ENCODE results near the gene POLR1C.
"Not testable (repeated sequence)": the region's sequence is repeated elsewhere in the genome, so short reads cannot be mapped to it uniquely, and the experiment has no call there.

POLR1C gene

GRCh38 chr6:43516697-43517504 lies at the start of gene POLR1C, which contains the start of gene YIPF3:
Gene POLR1C (plus strand): TSS chr6:43517089. CDS start chr6:43517110, 21 bp downstream.
Gene YIPF3 (minus strand): TSS chr6:43516926. CDS start chr6:43516807, 119 bp downstream.
- DNase-seq, result peak; percentile 53 to 99 (median 94)

DNA sequence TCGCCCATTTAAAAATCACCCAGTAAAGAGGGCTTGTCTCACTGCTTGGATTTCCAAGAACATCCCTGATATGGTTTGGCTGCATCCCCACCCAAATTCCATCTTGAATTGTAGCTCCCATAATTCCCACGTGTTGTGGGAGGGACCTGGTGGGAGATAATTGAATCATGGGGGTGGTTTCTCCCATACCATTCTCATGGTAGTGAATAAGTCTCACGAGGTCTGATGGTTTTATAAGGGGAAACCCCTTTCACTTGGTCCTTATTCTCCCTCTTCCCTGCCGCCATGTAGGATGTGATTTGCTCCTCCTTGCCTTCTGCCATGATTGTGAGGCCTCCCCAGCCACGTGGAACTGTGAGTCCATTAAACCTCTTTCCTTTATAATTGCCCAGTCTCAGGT lies 49.6 kb upstream of the POLR1C start:
- DNase-seq, result not testable (repeated sequence)

GRCh38 chr6:43467752-43468151 lies 49.1 kb upstream of the POLR1C start:
- no peak for DNase-seq

GRCh38 chr6:43468240-43468639 lies 48.6 kb upstream of the POLR1C start:
- DNase-seq, result no peak

DNA sequence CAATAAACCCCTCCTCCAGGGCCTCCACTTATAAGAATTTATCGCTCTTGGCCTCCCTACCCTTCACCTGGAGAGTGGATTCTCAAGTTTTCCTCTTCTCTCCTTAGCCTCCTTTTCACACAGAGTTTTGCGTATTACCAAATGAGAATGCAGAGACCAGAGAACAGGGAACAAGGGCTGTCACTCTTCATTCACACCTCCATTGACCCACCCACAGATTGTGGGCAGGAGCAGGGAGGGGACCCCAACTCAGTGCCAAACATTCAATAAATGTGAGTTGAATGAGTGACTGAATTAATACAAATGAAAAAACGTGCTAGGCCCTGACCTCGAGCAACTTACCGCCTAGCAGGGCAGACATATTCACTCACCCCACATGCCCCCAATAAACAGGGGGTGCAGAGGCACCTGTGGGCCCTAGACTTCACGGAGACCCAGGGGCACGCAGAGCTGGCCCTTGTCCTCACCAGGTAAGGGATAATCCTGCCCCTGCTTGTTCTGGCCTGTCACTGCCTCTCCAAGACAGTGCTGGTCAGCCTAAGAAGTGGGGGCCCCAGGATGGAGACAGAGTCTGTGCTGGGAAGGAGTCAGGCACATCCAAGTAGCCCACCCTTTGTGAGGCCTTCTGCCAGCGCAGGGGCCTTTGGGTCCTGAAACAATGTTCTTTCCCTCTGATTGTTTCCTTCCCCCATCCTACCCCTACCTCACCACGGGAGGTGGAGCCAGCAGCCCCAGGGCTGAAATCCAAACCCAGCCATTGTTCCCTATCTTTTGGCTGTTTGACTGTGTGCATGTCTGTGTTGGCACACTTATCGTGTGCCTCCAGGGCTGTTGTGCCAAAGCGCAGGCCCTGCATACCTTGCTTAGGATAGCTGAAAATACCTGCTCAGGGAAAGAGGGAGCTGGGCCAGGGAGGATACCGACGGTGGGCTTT lies 47.9 kb upstream of the POLR1C start:
- DNase-seq, result no peak

GRCh38 chr6:43469947-43470346 lies 46.9 kb upstream of the POLR1C start:
- no peak for DNase-seq

GRCh38 chr6:43471399-43471798 lies 45.5 kb upstream of the POLR1C start:
- no peak for DNase-seq

- DNase-seq, result no peak
These were observed 44.4 kb upstream of the POLR1C start for GRCh38 chr6:43472515-43472914.

DNA sequence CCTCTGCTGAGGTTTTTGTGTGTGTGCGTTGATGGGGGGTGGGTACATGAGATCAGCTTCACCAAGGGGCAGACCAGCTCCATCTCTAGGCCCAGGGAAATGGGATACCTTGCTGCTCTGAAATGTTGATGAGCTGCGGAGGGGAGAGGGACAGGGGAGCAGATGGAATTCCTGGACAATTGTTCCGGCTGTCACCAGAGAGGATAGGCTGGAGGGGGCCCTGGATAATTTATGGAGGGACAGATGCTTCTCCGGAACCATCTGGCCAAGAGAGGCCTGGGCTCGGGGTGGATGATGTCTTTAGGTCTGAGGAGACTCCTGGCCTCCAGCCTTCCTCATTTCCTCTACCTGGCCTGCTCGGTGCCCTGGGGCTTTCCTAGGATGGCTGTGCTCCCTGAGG lies 41.4 kb upstream of the POLR1C start:
- DNase-seq, result no peak

DNA sequence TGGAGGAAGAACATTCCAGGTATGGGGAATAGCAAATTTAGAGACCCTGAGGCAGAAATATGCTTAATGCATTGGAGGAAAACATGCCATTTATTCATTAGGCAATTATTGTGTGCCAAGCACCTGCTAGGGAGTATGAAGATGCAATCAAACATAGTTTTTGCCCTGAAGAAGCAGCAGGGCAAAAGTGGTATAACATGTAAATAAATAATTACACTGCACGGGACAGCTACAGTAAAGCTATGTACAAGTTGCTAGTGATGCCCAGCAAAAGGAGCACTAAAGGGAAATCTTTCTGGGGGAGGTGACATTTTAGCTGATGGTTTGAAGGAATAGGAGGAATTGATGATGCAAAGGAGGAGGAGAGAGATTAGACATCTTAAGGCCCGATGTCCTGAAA lies 40.1 kb upstream of the POLR1C start:
- no peak for DNase-seq

DNA sequence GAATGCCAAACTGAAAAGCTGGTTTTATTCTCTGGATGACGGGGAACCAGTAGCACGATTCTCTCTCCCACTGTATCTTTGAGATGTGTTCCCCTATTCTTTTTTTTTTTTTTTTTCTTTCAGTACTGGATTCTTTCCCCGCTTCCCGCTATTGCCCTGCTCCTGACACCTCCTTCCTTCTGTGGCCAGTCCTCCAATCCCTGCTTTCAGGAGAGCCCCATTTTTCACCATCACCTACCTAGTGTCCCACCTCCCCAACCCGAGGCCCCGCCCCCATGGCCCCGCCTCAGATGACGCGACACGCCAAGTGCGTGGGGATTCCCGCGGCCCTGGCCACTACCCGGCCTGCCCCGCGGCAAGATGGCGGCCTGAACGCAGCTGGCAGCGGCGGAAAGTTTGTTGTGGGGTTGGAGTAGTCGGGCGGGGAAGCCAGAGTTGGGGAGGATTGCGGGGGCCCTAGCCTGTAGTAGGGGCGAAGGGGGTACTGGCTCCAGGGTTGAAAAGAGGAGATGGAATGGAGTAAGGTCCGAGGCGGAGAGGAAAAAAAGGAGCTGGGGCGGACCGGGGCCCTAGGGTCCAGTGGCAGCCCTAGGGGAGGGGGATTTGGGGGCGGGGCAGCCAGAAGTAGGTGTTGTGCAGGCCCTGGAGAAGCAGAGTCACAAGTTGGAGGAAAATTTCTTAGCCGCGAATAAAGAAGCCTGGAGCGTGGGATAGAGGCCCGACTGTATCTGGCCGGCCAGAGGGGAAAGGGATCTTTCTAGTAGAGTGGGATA lies 39.5 kb upstream of the POLR1C start, which contains the start of gene TJAP1:
Gene TJAP1 (plus strand): TSS at position 336 of the 773 bp plus-strand sequence. CDS start 21,432 bp downstream, outside the sequence.
- peak; percentile 28 to 96 (median 86) for DNase-seq

DNA sequence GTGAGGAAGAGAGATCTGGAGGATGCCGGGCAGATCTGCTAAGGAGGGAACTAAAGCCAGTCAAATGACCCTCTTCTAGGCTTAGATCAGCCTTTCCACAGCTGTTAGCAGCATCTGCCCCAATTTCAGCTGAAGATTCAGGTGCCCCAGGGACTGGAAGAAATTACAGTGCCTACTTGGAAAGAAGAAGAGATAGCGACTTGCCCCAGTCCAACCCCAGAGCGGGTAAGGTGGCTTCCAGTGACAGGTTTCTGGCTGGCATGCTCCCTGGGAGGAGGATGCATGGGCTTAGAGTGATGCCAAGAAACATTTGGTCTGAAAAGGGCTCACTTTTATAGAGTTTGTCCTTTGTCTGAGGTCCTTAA lies 38.9 kb upstream of the POLR1C start:
- no peak for DNase-seq

- DNase-seq, result no peak
These were observed 35.8 kb upstream of the POLR1C start for GRCh38 chr6:43481075-43481474.

- DNase-seq, result no peak
These were observed 35.2 kb upstream of the POLR1C start for GRCh38 chr6:43481591-43482236.

DNA sequence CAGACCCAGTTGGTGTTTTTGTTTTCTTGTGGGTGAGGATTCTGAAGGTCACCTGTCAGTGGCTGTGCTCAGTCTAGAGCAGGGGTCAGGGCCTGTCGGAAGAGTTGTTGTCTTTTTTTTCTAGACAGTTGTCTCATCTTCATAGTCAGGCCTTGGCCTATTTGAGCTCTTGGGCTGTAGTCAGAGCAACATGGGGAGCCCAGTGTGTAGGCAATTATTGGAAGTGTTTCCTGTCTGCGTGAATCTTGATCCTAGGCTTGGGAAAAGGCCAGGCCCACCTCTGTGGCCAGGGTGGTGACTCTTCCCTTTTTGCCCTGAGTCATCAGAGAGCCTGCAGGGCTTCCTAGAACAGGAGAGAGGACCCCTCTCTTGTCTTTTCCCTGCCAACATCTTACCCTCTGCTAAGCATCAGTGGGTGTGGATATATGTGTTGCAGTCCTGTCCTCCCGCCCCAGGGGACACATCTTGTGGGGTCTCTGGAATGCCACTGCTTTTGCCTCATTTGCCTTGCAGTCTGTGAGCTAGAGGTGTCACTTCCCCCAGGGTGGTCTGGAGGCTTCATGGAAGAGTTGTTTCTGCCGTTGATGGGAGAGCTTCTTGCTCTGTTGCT lies 28.1 kb upstream of the POLR1C start:
- DNase-seq, result no peak

DNA sequence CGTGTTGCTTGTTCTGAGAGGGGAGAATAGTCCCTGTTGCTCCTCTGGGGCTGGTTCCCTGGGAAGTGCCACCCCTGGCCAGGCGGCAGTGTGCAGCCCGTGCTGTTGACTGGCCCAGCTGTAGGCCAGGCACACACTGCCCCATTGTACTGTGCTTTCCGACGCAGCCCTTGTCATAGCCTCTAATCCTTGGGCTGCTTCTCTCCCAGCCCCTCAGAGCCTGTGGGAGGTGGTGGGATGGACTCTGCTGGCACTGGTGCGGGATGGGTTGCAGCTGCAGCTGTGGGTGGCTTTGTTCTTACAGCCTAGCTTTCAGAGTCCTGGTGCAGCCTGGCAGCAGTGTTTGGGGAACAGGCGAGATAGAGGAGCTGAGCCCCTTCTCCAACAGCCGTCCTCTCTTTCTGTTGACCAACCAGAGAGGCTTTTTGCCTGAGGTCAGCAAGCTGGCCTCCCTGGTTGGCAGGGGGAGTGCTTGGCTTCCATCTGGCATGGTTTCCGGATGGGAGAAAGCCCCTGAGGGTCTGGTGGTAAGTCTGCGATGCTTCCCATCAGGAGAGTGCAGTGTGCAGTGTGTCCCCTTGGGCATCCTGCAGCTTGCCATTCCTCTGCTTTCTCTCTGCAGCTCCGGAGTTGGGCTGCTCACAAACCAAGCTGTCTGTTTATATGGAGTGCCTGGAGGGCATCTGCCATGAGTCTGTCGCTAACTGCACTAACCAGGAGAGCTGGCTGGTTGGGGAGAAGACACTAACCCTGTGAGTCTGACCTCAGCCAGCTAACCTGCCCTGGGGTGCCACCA lies 27.4 kb upstream of the POLR1C start:
- peak; percentile 11 to 98 (median 92) for DNase-seq

- peak in 11 of 56 donors; percentile 26 to 60 (median 35) for DNase-seq
These were observed 26.4 kb upstream of the POLR1C start for GRCh38 chr6:43490523-43490939.

- DNase-seq, result peak in 55 of 56 donors; percentile 30 to 96 (median 84)
These were observed 24.9 kb upstream of the POLR1C start for GRCh38 chr6:43491750-43492661.
